Stimulated activated naive CD8-positive, alpha-beta T cell treated with anti-CD3 and anti-CD28 coated beads, Interleukin-15, Interleukin-2, amounts not matched to agents 100 ng/mL and 50 ng/mL, for 24 hours (primary cell): ENCODE data around the gene ACTL8.

Source experiments
- H3K27ac Mint-ChIP-seq: one replicate; pipeline ENCODE4 v1.8.0; 2021; ENCODE audit warnings: mild to moderate bottlenecking, mixed read lengths
- H3K27me3 Mint-ChIP-seq: one replicate; pipeline ENCODE4 v1.8.0; 2021; ENCODE audit warnings: mixed read lengths
- H3K36me3 Mint-ChIP-seq: one replicate; pipeline ENCODE4 v1.8.0; 2021; ENCODE audit warnings: low read depth, mixed read lengths
- H3K4me1 Mint-ChIP-seq: one replicate; pipeline ENCODE4 v1.8.0; 2021; ENCODE audit warnings: low read depth, mixed read lengths
- H3K4me3 Mint-ChIP-seq: one replicate; pipeline ENCODE4 v1.8.0; 2021; ENCODE audit warnings: mild to moderate bottlenecking, mixed read lengths
- H3K9me3 Mint-ChIP-seq: one replicate; pipeline ENCODE4 v1.8.0; 2021; ENCODE audit warnings: mixed read lengths

The ACTL8 gene

DNA sequence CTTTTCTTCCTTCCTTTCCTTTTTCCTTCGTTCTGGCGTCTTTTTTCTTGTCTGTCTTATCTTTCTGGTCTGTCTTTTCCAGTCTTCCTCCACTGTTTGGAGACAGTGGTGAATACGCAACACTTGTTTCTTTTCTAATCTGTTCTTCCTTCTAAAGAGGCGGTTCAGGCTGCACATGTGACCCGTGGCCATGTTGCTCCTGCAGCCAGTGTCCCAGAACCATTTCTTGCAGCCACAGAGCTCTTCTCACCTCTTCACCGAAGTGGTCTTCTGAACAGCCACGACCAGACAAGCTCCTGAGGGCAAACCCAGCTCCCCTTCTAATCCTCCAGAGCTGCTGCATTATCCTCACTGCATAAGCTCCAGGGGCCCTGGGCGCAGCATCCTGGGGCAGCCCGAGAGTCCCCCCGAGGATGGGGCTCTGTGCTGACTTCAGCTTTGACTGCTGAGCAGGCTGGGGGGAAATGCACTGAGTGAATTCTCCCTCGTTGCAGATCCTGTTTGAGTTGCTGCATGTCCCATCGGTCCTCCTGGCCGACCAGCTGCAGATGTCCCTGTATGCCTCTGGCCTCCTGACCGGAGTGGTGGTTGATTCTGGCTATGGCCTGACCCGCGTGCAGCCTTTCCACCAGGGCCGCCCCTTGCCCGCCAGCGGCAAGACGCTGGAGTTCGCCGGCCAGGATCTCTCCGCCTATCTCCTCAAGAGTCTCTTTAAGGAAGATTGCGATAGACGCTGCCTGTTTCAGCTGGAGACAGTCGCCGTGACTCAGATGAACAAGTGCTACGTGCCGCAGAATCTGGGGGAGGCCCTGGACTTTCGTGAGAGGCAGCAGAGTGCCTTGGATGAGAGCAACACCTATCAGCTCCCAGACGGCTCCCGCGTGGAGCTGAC lies 70.4 kb downstream of the ACTL8 start:
- no peaks in the 10 kb centered on the region for H3K4me1 Mint-ChIP-seq
- no peaks in the 10 kb centered on the region for H3K36me3 Mint-ChIP-seq
- H3K9me3 Mint-ChIP-seq, result no peaks in the 10 kb centered on the region
- H3K27ac Mint-ChIP-seq, result no peak overlapping the region
- no peak overlapping the region for H3K4me3 Mint-ChIP-seq
- peaks cover 21% of the 10 kb centered on the region for H3K27me3 Mint-ChIP-seq

DNA sequence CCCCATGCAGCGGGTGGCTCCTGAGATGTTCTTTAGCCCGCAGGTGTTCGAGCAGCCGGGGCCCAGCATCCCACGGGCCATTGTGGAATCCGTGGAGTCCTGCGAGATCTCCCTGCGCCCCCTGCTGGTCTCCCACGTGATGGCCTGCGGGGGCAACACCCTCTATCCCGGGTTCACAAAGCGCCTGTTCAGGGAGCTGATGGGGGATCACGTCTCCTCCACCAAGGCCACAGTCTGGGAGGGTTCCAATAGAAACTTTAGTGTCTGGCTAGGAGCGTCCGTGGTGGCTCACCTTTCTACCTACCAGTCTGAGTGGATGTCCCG lies 71.0 kb downstream of the ACTL8 start:
- Mint-ChIP-seq H3K9me3 (no peaks in the 10 kb centered on the region), H3K27me3 (peaks cover 21% of the 10 kb centered on the region)

DNA sequence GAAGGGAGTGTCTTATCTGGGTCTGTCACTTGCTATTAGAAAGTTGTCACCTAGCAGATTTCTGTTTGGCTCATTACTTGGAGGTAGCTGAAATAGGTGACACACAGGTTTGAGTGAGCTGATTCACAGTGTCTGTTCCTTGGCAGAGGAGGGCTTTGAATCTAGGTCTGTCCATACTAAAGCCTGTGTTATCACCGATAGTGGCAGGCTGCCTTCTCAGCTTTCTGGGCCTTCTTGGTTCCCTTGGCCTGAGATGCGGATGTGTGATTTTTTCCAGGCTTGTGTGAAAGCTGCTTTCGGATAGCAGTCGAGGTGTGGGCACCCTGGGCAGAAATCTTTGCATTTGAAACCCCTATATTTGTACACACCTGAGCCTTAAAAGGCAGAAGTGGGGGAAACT lies 73.9 kb downstream of the ACTL8 start:
- Mint-ChIP-seq H3K36me3 (no peaks in the 10 kb centered on the region), H3K9me3 (no peaks in the 10 kb centered on the region), H3K4me3 (no peak overlapping the region), H3K27ac (no peak overlapping the region), H3K4me1 (no peaks in the 10 kb centered on the region), H3K27me3 (peaks cover 16% of the 10 kb centered on the region)

More for the DNA sequence above, 71.0 kb downstream of the ACTL8 start:
- Mint-ChIP-seq H3K4me1 (no peaks in the 10 kb centered on the region), H3K36me3 (no peaks in the 10 kb centered on the region), H3K27ac (no peak overlapping the region), H3K4me3 (no peak overlapping the region)

DNA sequence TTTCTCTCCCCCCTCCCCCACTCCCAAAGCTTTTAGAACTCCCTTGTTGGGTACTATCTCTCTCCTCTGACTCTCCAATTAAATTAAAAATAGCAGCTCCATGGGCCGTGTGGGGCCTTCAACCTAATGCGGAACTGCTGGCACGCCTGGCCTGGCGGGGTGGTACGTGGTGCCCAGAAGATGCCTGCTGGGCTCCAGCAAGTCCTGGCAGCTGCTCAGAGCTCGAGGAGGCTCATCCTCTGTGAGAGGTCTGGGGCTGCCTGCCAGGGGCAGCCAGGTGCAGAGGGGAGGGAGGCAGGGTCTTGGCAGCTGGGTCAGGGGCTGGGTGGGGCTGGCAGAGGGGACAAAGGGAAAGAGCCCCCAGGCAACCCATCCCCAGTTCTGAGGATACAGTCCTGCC lies 74.4 kb downstream of the ACTL8 start:
- no peaks in the 10 kb centered on the region for H3K4me1 Mint-ChIP-seq

DNA sequence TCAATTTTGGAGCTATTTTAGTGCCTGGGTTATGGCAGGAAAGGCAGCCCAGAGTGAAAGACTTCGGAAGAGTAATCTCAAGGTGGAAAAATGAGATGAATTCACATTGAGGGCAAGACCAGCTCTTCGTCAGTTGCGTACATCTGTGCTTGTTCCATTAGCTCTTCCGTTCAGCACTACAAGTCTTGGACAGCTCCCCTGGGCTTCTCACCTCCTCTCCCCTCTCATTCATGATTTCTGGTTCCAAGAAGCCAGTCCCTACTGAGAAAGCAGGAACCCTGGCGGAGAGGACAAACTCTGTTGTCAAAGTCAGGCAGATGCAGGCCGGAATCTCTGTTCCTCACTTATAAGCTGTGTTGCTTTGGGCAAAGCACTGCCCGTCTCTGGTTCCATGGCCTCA lies 76.5 kb downstream of the ACTL8 start:
- Mint-ChIP-seq H3K27me3 (peaks cover 27% of the 10 kb centered on the region), H3K4me3 (no peak overlapping the region), H3K27ac (no peak overlapping the region), H3K9me3 (no peaks in the 10 kb centered on the region), H3K4me1 (no peaks in the 10 kb centered on the region), H3K36me3 (no peaks in the 10 kb centered on the region)

More for the DNA sequence above, 74.4 kb downstream of the ACTL8 start:
- Mint-ChIP-seq H3K9me3 (no peaks in the 10 kb centered on the region), H3K27ac (no peak overlapping the region), H3K36me3 (no peaks in the 10 kb centered on the region), H3K4me3 (no peak overlapping the region), H3K27me3 (peaks cover 14% of the 10 kb centered on the region)

DNA sequence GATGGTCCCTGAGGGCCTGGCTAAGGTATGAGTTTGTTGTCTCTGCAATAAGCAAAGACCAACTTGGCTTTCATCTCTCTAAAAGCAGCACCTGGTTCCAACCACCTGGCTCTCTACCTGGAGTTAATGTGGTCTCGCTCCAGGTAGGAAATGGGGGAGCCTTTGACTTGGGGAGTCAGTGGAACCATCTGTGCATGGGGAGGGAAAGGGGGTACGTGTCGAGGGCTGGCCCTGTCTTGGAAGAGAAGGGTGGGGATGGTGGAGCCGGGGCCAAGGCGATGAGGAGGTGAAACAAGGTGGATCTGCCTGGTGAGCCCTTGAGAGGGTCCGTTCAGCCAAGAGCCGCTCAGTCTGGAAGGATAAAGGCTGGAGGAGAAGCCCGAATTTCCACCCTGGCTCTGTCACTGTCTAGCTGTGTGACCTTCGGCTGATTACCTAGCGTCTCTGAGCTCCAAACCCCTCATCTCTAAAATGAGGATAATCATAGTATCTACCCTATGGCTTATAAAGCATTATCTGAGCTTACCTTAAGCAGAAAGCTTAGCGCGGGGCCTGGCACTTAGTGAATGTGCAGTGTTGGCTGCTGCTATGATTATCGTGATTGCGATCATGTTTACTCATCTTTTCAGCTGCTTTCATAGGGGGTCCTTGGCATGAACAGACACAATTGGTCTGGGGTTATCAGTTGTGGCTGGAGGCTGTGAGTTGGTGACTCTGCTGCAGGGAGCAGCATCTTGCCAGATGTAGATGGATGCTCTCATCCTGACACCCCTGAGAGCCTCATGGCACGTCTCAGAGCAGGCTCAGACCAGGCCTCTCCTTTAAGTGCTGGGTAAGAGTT lies 78.7 kb downstream of the ACTL8 start:
- H3K4me1 Mint-ChIP-seq, result no peaks in the 10 kb centered on the region
- H3K27ac Mint-ChIP-seq, result no peak overlapping the region
- H3K27me3 Mint-ChIP-seq, result peaks cover 17% of the 10 kb centered on the region
- no peaks in the 10 kb centered on the region for H3K9me3 Mint-ChIP-seq
- H3K36me3 Mint-ChIP-seq, result no peaks in the 10 kb centered on the region
- no peak overlapping the region for H3K4me3 Mint-ChIP-seq

DNA sequence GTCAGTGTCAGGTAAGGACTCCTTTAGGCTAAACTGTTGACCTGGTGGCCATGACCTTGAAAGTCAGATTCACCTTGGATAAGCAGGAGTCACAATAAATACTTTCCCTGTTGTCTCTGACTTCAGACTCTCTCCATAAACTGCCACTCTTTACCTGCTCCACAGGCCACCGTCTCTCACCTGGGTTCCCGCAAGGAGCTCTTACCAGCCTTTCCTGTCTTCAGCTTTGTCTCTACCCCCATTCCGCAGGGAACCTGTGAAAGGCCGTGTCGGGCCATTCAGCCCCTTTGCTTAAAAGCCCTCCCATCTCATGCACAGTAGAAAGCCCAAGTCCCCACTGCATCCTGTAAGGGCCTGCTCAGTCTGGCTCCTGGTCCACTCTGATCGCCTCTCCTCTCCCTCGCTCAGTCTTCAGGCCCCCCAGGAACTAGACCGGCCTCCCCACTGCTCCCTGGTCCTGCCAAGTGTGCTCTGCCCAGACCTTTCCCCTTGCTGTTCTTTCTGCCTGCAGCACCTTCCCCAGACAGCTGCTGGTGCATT lies 79.5 kb downstream of the ACTL8 start:
- Mint-ChIP-seq H3K9me3 (no peaks in the 10 kb centered on the region), H3K4me3 (no peak overlapping the region), H3K27ac (no peak overlapping the region), H3K36me3 (no peaks in the 10 kb centered on the region), H3K4me1 (no peaks in the 10 kb centered on the region), H3K27me3 (peaks cover 17% of the 10 kb centered on the region)

DNA sequence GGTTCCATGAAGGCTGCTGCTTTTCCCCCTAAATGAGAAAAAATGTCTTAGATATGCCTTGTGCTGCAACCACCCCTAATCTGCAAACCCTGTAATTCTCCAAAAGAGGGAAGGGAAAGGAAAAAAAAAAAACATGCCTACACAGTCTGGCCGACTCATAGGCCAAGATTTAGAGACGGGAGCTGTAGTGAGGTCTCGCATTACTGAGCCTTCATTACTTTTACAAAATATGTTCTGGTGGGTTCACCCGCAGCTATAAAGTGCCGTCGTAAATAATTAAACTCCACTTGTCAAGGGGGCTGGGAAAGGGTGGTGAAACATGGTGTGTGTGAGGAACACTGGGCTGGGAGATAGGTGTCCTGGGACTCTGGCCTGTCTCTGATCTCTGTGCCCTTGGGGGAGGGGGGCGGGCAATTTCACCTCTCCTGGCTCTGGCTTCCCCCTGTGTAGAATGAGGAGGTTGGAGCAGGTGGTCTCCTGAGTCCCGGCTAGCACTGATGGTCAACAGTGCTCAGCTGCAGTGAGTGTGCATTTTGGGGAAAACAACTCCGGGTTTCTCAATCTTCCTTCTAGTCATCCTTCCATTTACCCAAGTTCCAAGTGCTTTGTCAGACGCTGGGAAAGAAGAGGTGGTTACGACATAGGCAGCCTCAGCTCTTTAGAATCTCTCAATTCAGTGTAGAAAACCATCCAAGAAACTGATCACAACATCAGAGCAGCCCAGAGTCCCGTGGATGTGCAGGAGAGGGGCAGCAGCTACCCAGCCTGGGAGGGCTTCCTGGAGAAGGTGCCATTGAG lies 82.3 kb downstream of the ACTL8 start:
- no peak overlapping the region for H3K4me3 Mint-ChIP-seq
- no peaks in the 10 kb centered on the region for H3K36me3 Mint-ChIP-seq
- H3K4me1 Mint-ChIP-seq, result no peaks in the 10 kb centered on the region
- no peaks in the 10 kb centered on the region for H3K9me3 Mint-ChIP-seq
- no peak overlapping the region for H3K27ac Mint-ChIP-seq
- peaks cover 14% of the 10 kb centered on the region for H3K27me3 Mint-ChIP-seq

DNA sequence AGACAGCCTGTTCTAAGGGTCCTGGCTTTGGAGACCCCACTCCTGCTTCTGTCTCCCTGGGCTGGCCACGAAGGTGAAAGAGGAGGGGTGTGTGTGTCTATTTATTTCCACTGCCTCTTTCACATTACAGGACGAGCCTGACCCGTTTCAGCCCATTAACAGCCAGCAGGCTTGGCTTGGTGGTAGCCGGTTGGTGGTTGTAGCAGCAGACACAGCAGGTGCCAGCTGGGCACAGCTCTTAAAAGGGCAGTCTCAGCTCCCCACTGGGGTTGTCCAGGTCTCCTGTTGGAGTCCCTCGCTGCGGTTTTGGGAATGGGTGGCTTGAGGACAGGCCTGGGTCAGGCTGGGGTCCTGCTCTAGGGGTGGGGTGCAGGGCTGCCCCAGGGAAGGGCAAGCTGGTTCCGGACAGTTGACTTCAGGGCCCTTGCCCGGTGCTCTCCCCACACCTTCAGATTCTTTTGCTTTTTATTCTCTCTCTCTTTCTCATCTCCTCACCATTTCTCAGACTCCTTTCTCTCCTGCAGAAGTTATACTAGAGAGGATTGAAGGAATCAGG lies 84.6 kb downstream of the ACTL8 start:
- H3K27me3 Mint-ChIP-seq, result peaks cover 13% of the 10 kb centered on the region
- H3K27ac Mint-ChIP-seq, result no peak overlapping the region
- H3K9me3 Mint-ChIP-seq, result no peaks in the 10 kb centered on the region
- H3K4me1 Mint-ChIP-seq, result no peaks in the 10 kb centered on the region
- no peaks in the 10 kb centered on the region for H3K36me3 Mint-ChIP-seq
- H3K4me3 Mint-ChIP-seq, result no peak overlapping the region

DNA sequence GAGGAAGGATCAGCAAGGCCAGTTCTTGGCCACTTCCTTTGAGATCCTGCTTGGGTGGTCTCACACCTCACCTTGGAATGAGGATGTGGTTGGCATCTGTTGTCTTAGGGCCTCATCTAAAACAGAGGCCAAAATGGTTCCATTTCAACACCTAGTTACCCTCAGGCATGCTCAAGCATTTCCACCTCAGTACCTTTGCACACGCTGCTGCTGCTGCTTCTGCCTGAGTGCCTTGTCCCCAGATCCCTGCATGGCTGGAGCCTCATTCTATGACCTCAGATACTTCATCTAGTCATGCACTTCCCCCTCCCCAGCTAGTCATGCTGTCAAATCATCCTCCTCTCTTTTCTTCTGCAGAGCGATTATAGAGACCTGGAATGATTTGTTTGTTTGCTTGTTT lies 86.8 kb downstream of the ACTL8 start:
- H3K27ac Mint-ChIP-seq, result no peak overlapping the region
- no peaks in the 10 kb centered on the region for H3K9me3 Mint-ChIP-seq
- no peak overlapping the region for H3K4me3 Mint-ChIP-seq
- H3K27me3 Mint-ChIP-seq, result no peaks in the 10 kb centered on the region
- H3K4me1 Mint-ChIP-seq, result no peaks in the 10 kb centered on the region
- H3K36me3 Mint-ChIP-seq, result no peaks in the 10 kb centered on the region

DNA sequence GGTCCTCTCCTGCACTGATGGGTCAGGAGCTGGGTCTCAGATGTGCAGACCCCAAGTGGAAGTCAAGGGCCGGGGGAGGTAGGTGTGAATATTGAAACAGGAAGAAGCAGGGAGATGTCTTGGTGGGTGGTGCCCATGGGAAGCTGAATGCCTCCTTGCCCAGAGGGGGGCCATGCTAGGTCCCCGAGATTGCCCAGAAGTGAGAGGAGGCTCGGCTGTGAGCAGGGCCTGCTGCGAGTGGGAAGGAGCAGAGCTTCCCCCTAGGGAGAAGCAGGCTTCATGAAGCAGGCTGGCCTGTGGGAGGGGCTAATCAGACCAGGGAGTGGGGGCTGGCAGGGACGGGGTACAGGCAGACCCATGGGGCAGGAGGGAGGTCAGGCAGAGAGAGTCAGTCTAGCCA lies 87.6 kb downstream of the ACTL8 start:
- Mint-ChIP-seq H3K4me1 (no peaks in the 10 kb centered on the region), H3K27ac (no peak overlapping the region), H3K9me3 (no peaks in the 10 kb centered on the region), H3K36me3 (no peaks in the 10 kb centered on the region), H3K4me3 (no peak overlapping the region), H3K27me3 (no peaks in the 10 kb centered on the region)

DNA sequence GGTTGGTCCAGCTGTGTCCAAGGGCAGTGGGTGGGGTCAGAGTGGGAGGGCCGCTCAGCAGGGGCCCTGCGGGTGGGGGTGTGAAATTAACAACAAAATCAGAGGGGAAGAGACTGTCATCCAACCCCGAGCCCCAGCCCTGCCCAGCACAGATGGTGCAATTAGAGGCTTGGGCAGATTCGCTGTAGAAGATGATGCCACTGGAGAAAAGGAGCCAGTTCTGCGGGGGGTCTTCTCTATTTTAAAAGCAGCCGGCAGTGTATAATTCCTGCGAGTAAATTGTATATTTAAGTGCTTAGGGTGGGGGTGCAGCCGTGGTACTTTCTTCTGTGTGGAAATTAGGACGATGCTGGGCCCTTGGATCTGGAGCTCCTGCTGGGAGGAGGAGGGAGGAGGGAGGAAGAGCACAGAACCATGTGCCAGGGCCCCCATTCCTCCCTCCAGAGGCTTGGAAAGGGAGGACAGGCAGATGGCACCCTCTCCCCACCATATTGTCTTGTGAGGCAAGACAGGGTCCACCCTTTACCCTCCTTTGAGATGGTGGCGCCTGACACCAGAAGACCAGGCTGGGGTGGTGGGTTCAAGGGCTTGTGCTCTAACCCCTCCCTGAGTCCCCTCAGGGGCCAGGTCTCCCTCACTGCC lies 89.2 kb downstream of the ACTL8 start:
- H3K4me1 Mint-ChIP-seq, result no peaks in the 10 kb centered on the region
- no peak overlapping the region for H3K4me3 Mint-ChIP-seq
- no peak overlapping the region for H3K27ac Mint-ChIP-seq
- H3K9me3 Mint-ChIP-seq, result no peaks in the 10 kb centered on the region
- H3K36me3 Mint-ChIP-seq, result no peaks in the 10 kb centered on the region
- no peaks in the 10 kb centered on the region for H3K27me3 Mint-ChIP-seq

DNA sequence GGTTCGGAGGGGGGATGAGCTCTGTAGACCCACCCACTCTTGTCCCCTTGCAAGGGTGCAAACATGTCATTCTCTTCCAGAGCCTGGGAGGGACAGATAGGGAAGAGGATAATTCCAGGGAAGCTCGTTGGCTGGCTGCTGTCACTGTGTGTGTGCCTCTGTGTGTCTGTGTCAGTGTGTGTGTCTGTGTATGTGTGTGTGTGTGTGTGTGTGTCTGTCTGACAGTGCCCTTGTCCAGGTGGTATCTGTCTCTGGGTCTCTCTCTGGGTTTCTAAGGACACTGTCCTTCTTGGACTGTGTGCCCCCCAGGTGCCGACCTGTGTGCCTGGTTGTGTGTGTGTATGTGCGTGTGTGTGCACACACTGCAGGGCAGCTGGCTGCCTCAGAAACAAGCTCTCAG lies 90.5 kb downstream of the ACTL8 start:
- Mint-ChIP-seq H3K27me3 (no peaks in the 10 kb centered on the region), H3K9me3 (peaks cover 3% of the 10 kb centered on the region), H3K36me3 (no peaks in the 10 kb centered on the region), H3K4me1 (no peaks in the 10 kb centered on the region), H3K4me3 (no peak overlapping the region), H3K27ac (no peak overlapping the region)

DNA sequence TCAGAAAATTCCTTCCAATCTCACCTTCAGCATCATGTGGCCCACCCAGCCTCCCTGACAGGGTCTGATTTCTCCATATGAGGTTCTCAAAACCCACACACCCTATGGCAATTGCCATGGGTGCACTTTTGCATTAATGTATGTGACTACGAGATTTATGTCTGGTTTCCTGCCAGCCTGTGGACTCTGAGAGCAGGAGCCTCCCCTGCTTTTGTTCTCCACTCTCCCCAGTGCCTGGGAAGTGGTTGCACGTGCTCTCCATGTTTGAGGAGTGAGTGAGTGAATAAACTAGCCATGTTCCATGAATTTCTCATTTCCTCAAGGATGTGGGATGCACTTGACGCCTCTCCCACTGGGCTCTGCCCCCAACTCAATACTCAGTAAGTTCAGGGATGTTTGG lies 91.2 kb downstream of the ACTL8 start:
- H3K27me3 Mint-ChIP-seq, result no peaks in the 10 kb centered on the region

More for the DNA sequence above, 91.2 kb downstream of the ACTL8 start:
- no peaks in the 10 kb centered on the region for H3K4me1 Mint-ChIP-seq
- no peaks in the 10 kb centered on the region for H3K36me3 Mint-ChIP-seq
- no peak overlapping the region for H3K27ac Mint-ChIP-seq
- H3K9me3 Mint-ChIP-seq, result peaks cover 3% of the 10 kb centered on the region
- no peak overlapping the region for H3K4me3 Mint-ChIP-seq
